ENCODE measurements around the gene IFITM1.
"Not testable (repeated sequence)": the region's sequence is repeated elsewhere in the genome, so short reads cannot be mapped to it uniquely, and the experiment has no call there.

Gene IFITM1

GRCh38 chr11:304915-305843 is 8.7 kb upstream of the IFITM1 start:
- TF ChIP-seq CTCF (IDR thresholded peaks at IDR 0.05; ENCODE audit: control insufficient read depth, extremely low read depth, insufficient read depth), result peak; percentile 65
- no peak for DNase-seq (ENCODE audit: low read depth)
- no peak overlapping the region for H3K4me3 ChIP-seq (ENCODE audit: low read depth, low read length)

GRCh38 chr11:305844-306211 is 8.0 kb upstream of the IFITM1 start:
- DNase-seq (ENCODE audit: low read depth), result no peak
- H3K4me3 ChIP-seq (ENCODE audit: low read depth, low read length), result no peak overlapping the region
- TF ChIP-seq CTCF (IDR thresholded peaks at IDR 0.05; ENCODE audit: control insufficient read depth, extremely low read depth, insufficient read depth), result no peak

GRCh38 chr11:306645-307371 is 7.0 kb upstream of the IFITM1 start:
- no peak for TF ChIP-seq CTCF (IDR thresholded peaks at IDR 0.05; ENCODE audit: control insufficient read depth, extremely low read depth, insufficient read depth)
- H3K4me3 ChIP-seq (ENCODE audit: low read depth, low read length), result no peak overlapping the region
- no peak for DNase-seq (ENCODE audit: low read depth)

- peak within 1 kb of the TSS; percentile 61 for H3K4me3 ChIP-seq (ENCODE audit: low read depth, low read length)
- 0 out of 2 replicates have a peak, but pooled peaks have one; percentile 8 for TF ChIP-seq CTCF (IDR thresholded peaks at IDR 0.05; ENCODE audit: control insufficient read depth, extremely low read depth, insufficient read depth)
- DNase-seq (ENCODE audit: low read depth), result not testable (repeated sequence)
These were observed 5.8 kb upstream of the IFITM1 start, which contains the start of gene IFITM2 for GRCh38 chr11:307766-308708. TSS of gene IFITM2 (plus strand) at chr11:307816. CDS start at chr11:308193, 377 bp downstream.

- DNase-seq (ENCODE audit: low read depth), result not testable (repeated sequence)
- peak overlapping the region; percentile 61 for H3K4me3 ChIP-seq (ENCODE audit: low read depth, low read length)
These were observed 4.8 kb upstream of the IFITM1 start for GRCh38 chr11:308740-309665.

GRCh38 chr11:309979-310572 is 3.8 kb upstream of the IFITM1 start:
- not testable (repeated sequence) for DNase-seq (ENCODE audit: low read depth); H3K4me3 ChIP-seq (ENCODE audit: low read depth, low read length)

- not testable (repeated sequence) for H3K4me3 ChIP-seq (ENCODE audit: low read depth, low read length); DNase-seq (ENCODE audit: low read depth)
These were observed 2.7 kb upstream of the IFITM1 start for GRCh38 chr11:311013-311748.
